HG02884 (cell line): Measurements from ENCODE around the gene MATN1.

Source experiments
- ATAC-seq: cut with Tn5 transposase; IDR thresholded peaks from one replicate; pipeline ENCODE4 v1.9.1; 2021; ENCODE audit warnings: mild to moderate bottlenecking, moderate library complexity; ENCODE audit not compliant: unreplicated experiment

MATN1 gene

DNA sequence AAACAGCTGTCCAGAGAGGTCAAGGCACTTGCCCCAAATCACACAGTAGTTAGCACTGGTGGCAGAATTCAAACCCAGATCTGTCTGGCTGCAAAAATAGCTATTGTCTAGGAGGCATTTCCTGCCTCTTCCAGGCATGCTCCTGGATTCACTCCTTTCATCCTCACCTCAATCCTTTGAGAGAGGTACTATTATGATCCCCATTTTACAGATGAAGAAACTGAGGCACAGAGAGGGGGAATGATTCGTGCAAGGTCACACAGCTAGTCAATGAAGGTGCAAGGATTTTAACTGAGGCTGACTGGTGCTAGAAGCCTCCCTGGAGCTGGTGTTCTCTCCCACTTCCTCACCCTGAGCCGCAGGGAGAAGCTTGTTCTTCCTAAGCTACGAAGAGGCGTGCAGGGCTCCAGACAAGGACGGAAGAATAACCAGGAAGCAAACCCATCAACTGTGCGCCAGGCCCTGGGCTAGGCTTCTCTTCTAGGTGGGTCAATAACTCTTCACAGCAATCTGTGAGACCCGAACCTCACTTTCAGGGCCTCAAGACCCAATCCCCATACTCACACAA, 34.8 kb upstream of the MATN1 start:
- no peak for ATAC-seq

- no peak for ATAC-seq
These were observed 34.2 kb upstream of the MATN1 start, which contains the start of gene LAPTM5 for GRCh38 chr1:30757352-30758120. TSS of gene LAPTM5 (minus strand) at chr1:30757774. CDS start at chr1:30757745, 29 bp downstream.

- ATAC-seq, result no peak
These were observed 33.4 kb upstream of the MATN1 start for GRCh38 chr1:30756545-30757351.

GRCh38 chr1:30756206-30756544, 32.8 kb upstream of the MATN1 start:
- no peak for ATAC-seq

DNA sequence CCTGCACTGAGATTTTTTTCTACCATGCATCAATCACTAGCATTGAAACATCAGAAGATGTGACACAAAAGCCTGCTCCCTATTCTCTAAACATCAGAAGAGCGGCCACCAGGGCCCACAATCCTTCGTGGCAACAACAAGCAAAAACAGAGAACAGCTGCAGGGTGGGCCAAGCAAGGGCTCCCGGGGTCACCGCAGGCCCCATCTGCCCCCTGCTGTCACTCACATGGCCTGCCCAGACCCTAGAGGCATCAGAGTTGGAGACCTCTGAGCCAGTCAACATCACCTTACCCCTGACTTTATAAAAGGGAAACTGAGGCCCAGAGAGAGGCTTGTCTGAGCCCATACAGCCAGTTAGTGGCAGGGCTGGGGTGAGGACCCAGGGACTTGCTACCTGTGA, 32.4 kb upstream of the MATN1 start:
- ATAC-seq, result no peak

DNA sequence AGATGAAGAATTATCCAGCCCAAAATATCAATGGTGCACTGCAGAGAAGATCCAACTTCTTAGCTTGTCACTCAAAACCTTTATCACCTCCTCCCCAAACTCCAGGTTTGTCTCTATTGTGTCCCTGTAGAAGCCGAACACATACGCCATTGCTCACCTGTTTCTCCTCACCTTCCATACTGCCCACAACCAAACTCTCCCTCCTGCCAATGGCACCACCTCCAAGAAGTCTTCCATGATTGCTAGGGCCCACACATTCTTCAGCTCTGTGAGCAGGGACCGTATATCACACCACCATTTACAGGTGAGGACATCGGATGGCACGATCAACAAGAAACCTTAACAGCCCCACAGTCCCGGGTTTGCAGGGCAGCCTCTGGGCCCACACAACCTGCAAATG, 31.9 kb upstream of the MATN1 start:
- no peak for ATAC-seq

GRCh38 chr1:30754684-30755171, 31.3 kb upstream of the MATN1 start:
- ATAC-seq, result peak; percentile 45

DNA sequence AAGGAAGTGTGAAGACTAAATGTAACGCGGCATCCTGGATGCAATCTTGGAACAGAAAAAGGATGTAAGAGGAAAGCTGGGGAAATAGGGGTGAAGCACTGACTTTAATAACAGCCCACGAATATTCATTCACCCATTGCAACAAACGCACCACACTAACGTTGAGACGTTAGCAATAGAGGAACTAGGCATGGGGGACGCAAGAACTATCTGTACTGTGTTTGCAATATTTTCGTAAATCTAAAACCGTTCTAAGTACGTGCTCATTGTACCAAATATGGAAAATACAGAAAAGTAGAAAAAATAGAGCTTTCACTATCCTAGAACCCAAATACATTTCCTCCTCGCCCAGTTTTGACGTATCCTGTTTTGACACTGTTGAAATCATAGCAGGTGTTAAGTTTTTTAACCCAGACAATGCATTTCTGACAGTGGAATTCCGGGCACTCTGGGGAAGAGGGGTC, 30.3 kb upstream of the MATN1 start:
- ATAC-seq, result no peak

DNA sequence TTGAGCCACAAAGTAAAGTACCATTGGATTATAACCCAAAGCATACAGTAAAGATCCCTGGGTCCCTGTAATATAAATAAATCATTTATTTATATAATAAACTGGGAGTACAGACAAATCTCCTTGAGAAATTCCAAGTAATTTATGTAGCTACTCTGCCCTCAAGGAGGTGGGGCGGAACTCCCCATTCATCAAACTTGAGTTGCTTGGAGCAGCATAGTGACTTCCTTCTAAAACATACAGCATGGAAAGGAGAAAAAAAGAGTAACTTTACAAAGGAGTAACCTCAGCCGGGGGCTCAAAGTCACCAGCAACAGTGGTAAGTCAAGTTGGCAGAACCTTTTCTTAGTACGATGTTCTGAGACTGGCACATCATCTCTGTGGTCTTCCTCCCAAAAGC, 29.7 kb upstream of the MATN1 start:
- no peak for ATAC-seq

- no peak for ATAC-seq
These were observed 29.2 kb upstream of the MATN1 start for GRCh38 chr1:30752651-30752908.

- ATAC-seq, result no peak
These were observed 28.7 kb upstream of the MATN1 start for GRCh38 chr1:30751830-30752650.

DNA sequence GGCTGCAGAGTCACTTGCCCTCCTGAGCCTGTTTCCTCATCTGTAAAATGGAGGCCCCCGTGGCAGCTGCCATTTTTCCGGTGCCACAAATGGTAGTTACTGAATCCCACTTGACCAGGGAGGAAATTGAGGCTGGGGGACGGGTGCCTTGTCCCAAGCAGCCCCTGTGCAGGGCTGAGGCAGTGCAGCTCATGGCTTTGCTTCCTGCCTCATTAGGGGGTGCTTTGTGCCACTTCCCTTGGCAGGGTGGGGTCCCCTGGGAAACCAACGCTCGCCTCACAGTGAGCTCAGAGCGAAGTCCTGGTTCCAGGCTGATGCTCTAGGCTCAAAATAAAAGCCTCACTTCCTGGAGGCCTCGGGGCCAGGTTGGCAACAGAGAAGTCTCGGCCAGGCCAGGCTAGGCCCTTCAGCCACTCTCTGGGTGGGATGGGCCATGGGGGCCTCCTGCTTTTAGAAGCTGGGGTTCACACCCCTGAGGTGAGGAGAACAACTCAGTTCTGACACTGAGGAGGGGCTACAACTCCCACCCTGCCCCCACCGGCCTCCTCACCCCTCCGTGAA, 27.4 kb upstream of the MATN1 start:
- ATAC-seq, result no peak

DNA sequence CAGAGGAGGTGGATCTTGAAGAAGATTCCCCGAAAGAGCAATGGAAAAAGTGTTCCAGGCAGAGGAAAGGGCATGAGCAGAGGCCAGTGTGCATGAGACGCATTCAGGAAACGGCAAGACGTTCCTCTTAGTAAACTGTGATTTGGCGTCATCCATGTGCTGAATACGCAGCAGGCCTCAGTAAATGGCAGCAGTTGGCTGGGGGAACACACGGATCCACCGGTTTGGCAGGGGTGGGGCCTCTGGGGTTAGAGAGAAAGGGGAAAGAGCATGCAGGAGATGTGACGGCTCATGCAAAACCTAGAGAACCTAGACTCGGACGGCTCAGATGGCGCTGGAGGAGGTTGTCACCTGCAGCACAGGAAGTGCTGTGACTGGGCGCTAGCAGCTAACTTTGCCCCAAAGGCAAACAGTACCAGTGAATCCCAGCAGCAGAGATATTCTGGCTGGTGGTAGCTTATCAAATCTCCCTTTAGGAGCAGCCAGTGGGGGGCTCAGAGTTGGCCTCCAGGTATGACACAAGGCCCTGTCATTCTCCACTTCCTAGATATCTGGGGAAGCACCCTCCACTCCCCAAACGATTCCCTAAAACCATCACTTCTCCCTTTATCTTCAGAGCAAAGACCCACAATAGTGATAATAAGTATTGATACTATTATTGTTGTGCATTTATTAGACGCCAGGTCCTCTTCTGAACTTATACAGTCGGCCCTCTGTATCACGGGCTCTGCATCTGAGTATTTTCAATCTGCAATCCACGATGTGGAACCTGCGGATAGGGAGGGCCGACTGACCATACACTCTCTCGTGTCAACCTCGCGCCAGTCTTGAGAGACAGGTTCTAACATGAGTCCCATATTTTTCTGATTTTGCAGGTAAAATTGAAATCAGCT, 26.6 kb upstream of the MATN1 start:
- no peak for ATAC-seq

DNA sequence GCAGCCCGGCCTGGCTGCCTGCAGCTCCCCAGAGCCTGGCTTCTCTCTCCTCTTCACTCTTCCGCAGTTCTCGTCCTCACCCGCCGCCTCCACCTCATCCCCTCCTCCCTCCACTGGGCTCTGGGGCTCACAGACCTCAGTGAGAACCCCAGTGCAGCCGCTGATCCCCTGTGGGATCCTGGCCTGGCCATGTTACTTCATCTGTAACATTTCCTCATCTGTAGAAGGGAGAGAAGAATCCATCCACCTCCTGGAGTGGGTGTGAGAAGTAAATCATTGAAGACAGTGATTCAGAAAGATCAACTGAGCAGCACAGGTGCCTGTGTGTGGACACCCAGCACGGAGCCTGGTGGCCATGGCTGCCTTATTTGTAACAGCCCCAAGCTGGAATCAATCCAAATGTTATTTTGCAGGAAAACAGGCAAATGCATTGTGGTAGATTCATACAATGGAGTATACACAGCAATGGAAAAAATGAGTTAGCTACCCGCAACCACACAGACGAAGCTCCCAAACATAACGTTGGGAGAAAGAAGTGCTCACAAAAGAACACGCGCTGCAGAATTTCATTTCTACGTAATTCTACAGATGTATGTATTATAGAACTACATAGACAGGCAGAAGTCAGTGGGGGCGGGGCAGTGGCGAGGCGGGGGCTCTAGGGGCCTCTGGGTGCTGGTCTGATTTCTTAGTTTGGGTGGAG, 25.5 kb upstream of the MATN1 start:
- no peak for ATAC-seq

GRCh38 chr1:30748098-30748698, 24.8 kb upstream of the MATN1 start:
- no peak for ATAC-seq

DNA sequence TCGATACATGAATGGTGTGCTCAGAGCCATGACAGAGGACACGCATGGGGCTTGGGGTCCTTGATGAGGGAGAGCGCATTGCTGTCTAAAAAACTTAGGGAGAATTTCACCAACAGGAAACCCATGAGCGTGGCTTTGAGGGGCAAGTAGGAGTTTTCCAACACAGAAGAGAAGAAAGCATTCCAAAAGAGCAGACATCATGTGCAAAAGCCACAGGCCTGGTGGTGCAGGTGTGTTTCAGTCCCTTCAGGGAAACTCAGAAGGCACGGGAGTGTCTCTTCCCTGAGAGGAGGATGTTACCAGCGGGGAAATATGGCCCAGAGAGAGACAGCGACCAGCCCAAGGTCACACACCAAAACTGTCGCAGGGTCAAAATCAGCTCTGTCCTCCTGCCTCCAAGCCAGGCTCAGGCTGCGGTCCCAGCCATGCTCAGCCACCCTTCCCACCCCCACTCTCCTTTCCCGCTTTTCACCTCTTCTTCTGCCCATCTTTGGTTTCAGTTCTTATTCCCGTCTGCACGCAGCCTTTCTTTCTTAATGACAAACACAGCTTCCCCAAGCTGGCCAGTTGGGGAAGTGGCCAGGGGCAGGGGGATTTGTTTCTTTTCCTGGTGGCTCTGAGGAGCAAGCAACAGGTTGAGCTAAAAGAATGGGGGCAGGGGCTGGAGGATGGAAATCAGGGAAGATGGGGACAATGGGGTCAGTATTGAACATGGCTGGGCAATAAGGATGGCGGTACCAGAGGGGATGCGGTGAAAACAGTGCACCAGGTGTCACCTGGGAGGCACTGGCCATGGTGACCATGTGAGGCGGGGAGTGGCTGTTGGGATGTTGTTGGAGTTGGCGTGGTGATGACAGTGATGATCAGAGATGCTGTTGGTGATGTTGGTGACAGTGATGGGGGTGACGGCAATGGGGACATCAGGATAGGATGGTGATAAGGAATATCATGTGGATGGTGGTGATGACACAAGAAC, 23.9 kb upstream of the MATN1 start:
- ATAC-seq, result no peak

DNA sequence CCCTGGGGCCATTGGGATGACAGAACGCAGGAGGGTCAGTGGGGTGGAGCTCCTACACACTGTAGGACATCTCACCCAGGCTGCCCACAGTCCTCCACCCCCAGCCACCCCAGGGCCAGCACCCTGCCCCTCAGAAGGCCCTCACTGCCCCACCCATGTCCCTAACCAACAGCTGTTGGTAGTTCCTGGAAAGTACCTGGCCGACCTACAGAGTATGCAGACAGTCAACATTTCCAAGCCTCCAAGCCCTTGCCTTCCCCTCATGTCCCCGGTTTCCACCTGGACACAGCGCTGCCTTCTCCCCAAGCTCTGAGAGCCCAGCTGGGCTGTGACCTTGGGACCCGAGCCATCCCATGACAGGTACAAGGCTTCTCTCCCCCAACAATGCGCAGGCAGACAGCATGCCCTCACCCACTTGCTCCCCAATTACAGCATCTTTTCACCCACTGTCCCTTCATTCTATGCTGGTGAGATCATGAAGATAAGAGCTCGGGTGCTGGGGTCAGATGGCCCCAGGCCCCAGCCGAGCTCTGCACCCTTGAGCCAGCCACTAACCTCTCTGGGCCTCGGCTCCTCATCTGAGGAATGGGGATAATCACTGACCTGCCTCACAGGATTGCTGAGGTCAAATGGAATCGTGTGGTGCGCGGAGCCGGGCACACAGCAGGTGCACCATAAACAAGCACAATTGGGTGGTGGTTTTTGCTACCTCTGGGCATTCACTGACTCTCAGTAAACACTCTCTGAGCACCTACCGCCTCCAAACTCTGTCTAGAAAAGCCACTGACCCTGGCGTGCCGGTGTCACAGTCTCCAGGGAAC, 23.0 kb upstream of the MATN1 start:
- no peak for ATAC-seq
